Measurements from ENCODE around the gene C1QTNF5. TPM values are rescaled to one million over a fixed set of nuclear protein-coding genes. Genes with fewer than 3 reads are reported as not detected.

Gene C1QTNF5
- total RNA-seq, 1 donor from 2014 or later: 14.9 TPM

- DNase-seq (ENCODE audit: low spot score): peak; percentile 90
Observed at GRCh38 chr11:119338318-119338890, 2.3 kb downstream of the C1QTNF5 start.

- no peak for DNase-seq (ENCODE audit: low spot score)
Observed at GRCh38 chr11:119337581-119338317, 2.9 kb downstream of the C1QTNF5 start.

GRCh38 chr11:119336744-119337469 lies 3.8 kb downstream of the C1QTNF5 start:
- DNase-seq (ENCODE audit: low spot score): no peak

GRCh38 chr11:119335655-119336543 lies 4.8 kb downstream of the C1QTNF5 start:
- no peak for DNase-seq (ENCODE audit: low spot score)

- no peak for DNase-seq (ENCODE audit: low spot score)
Observed at GRCh38 chr11:119335091-119335654, 5.5 kb downstream of the C1QTNF5 start.

GRCh38 chr11:119334174-119334930 lies 6.3 kb downstream of the C1QTNF5 start, which contains the start of gene RNF26:
Gene RNF26 (plus strand): TSS chr11:119334527. CDS start chr11:119335123, 596 bp downstream.
- peak; percentile 99 for DNase-seq (ENCODE audit: low spot score)

GRCh38 chr11:119332111-119332765 lies 8.4 kb downstream of the C1QTNF5 start:
- no peak for DNase-seq (ENCODE audit: low spot score)

GRCh38 chr11:119330237-119330636 lies 10.4 kb downstream of the C1QTNF5 start:
- no peak for DNase-seq (ENCODE audit: low spot score)

GRCh38 chr11:119329320-119329719 lies 11.4 kb downstream of the C1QTNF5 start:
- DNase-seq (ENCODE audit: low spot score): no peak

- DNase-seq (ENCODE audit: low spot score): no peak
Observed at GRCh38 chr11:119324189-119324588, 16.5 kb downstream of the C1QTNF5 start.

- peak; percentile 82 for DNase-seq (ENCODE audit: low spot score)
Observed at GRCh38 chr11:119323532-119324033, 17.1 kb downstream of the C1QTNF5 start.

GRCh38 chr11:119322921-119323531 lies 17.7 kb downstream of the C1QTNF5 start:
- DNase-seq (ENCODE audit: low spot score): no peak

- DNase-seq (ENCODE audit: low spot score): no peak
Observed at GRCh38 chr11:119322360-119322739, 18.3 kb downstream of the C1QTNF5 start.

GRCh38 chr11:119320776-119321524 lies 19.7 kb downstream of the C1QTNF5 start:
- DNase-seq (ENCODE audit: low spot score): peak; percentile 83

GRCh38 chr11:119320240-119320775 lies 20.4 kb downstream of the C1QTNF5 start:
- DNase-seq (ENCODE audit: low spot score): peak; percentile 72

- peak; percentile 35 for DNase-seq (ENCODE audit: low spot score)
Observed at GRCh38 chr11:119319700-119320239, 20.9 kb downstream of the C1QTNF5 start.

- no peak for DNase-seq (ENCODE audit: low spot score)
Observed at GRCh38 chr11:119319136-119319699, 21.5 kb downstream of the C1QTNF5 start.

Measured in umbilical cord (tissue), 2 donors.